Activated T-cell treated with anti-CD3 and anti-CD28 coated beads, Interleukin-2, amount 50 U/mL, for 24 hours (primary cell): ENCODE data around the gene TMEM269.

ENCODE experiments used
- DNase-seq: peaks from one replicate; pipeline ENCODE4 v3.0.0-alpha.2; 2020
- H3K27ac Mint-ChIP-seq: 2 replicates; pipeline ENCODE4 v1.8.0; 2020; ENCODE audit warnings: mild to moderate bottlenecking, mixed read lengths
- H3K27me3 Mint-ChIP-seq: 2 replicates; pipeline ENCODE4 v1.8.0; 2020; ENCODE audit warnings: mixed read lengths
- H3K36me3 Mint-ChIP-seq: 2 replicates; pipeline ENCODE4 v1.8.0; 2020; ENCODE audit warnings: low read depth, mixed read lengths
- H3K4me1 Mint-ChIP-seq: 2 replicates; pipeline ENCODE4 v1.8.0; 2020; ENCODE audit warnings: low read depth, mixed read lengths
- H3K4me3 Mint-ChIP-seq: 2 replicates; pipeline ENCODE4 v1.8.0; 2020; ENCODE audit warnings: mild to moderate bottlenecking, moderate library complexity, mixed read lengths
- H3K9me3 Mint-ChIP-seq: 2 replicates; pipeline ENCODE4 v1.8.0; 2020; ENCODE audit warnings: mixed read lengths

Gene TMEM269

GRCh38 chr1:42815941-42816584, 31.3 kb downstream of the TMEM269 start:
- DNase-seq: peak; percentile 34
- peak overlapping the region; percentile 87 for H3K4me3 Mint-ChIP-seq
- no peaks in the 10 kb centered on the region for H3K27me3 Mint-ChIP-seq
- H3K9me3 Mint-ChIP-seq: no peaks in the 10 kb centered on the region
- H3K36me3 Mint-ChIP-seq: peaks cover 11% of the 10 kb centered on the region
- peaks cover 23% of the 10 kb centered on the region for H3K4me1 Mint-ChIP-seq
- H3K27ac Mint-ChIP-seq: peak overlapping the region; percentile 86

- no peaks in the 10 kb centered on the region for H3K27me3 Mint-ChIP-seq
- H3K9me3 Mint-ChIP-seq: no peaks in the 10 kb centered on the region
- peak; percentile 97 for DNase-seq
- peak within 1 kb of the TSS; percentile 87 for H3K4me3 Mint-ChIP-seq
- H3K36me3 Mint-ChIP-seq: peaks cover 11% of the 10 kb centered on the region
- H3K27ac Mint-ChIP-seq: peak within 1 kb of the TSS; percentile 86
- H3K4me1 Mint-ChIP-seq: peaks cover 23% of the 10 kb centered on the region
Observed at GRCh38 chr1:42816585-42817439, 32.0 kb downstream of the TMEM269 start, which contains the start of the genes ERMAP and SVBP. Gene ERMAP, plus strand, starts transcription at chr1:42817122. Its CDS starts 13,327 bp downstream, at chr1:42830449. Gene SVBP, minus strand, starts transcription at chr1:42817397. Its CDS starts 853 bp downstream, at chr1:42816544.

- peaks cover 11% of the 10 kb centered on the region for H3K36me3 Mint-ChIP-seq
- H3K9me3 Mint-ChIP-seq: no peaks in the 10 kb centered on the region
- H3K27me3 Mint-ChIP-seq: no peaks in the 10 kb centered on the region
- DNase-seq: no peak
- H3K27ac Mint-ChIP-seq: peak overlapping the region; percentile 52
- H3K4me3 Mint-ChIP-seq: peak overlapping the region; percentile 87
- peaks cover 23% of the 10 kb centered on the region for H3K4me1 Mint-ChIP-seq
Observed at GRCh38 chr1:42817440-42817767, 32.6 kb downstream of the TMEM269 start.

- H3K27ac Mint-ChIP-seq: no peak overlapping the region
- H3K9me3 Mint-ChIP-seq: no peaks in the 10 kb centered on the region
- peaks cover 25% of the 10 kb centered on the region for H3K4me1 Mint-ChIP-seq
- peak overlapping the region; percentile 87 for H3K4me3 Mint-ChIP-seq
- DNase-seq: no peak
- peaks cover 11% of the 10 kb centered on the region for H3K36me3 Mint-ChIP-seq
- no peaks in the 10 kb centered on the region for H3K27me3 Mint-ChIP-seq
Observed at GRCh38 chr1:42817976-42818375, 33.2 kb downstream of the TMEM269 start.

GRCh38 chr1:42820813-42821212, 36.0 kb downstream of the TMEM269 start:
- Mint-ChIP-seq H3K9me3 (no peaks in the 10 kb centered on the region), H3K4me1 (peaks cover 27% of the 10 kb centered on the region), H3K27ac (no peak overlapping the region), H3K4me3 (no peak overlapping the region), H3K27me3 (no peaks in the 10 kb centered on the region), H3K36me3 (peaks cover 4% of the 10 kb centered on the region)
- DNase-seq: no peak

- Mint-ChIP-seq H3K4me1 (peaks cover 19% of the 10 kb centered on the region), H3K27ac (no peak overlapping the region), H3K27me3 (no peaks in the 10 kb centered on the region), H3K4me3 (no peak overlapping the region), H3K9me3 (no peaks in the 10 kb centered on the region), H3K36me3 (peaks cover 2% of the 10 kb centered on the region)
- no peak for DNase-seq
Observed at GRCh38 chr1:42821690-42822089, 36.9 kb downstream of the TMEM269 start.

GRCh38 chr1:42822800-42823392, 38.1 kb downstream of the TMEM269 start:
- H3K27ac Mint-ChIP-seq: no peak overlapping the region
- no peak overlapping the region for H3K4me3 Mint-ChIP-seq
- no peak for DNase-seq
- H3K4me1 Mint-ChIP-seq: peaks cover 12% of the 10 kb centered on the region
- no peaks in the 10 kb centered on the region for H3K9me3 Mint-ChIP-seq
- H3K36me3 Mint-ChIP-seq: peaks cover 2% of the 10 kb centered on the region
- H3K27me3 Mint-ChIP-seq: no peaks in the 10 kb centered on the region

- Mint-ChIP-seq H3K27me3 (no peaks in the 10 kb centered on the region), H3K4me3 (no peak overlapping the region), H3K27ac (no peak overlapping the region), H3K9me3 (no peaks in the 10 kb centered on the region), H3K4me1 (peaks cover 9% of the 10 kb centered on the region), H3K36me3 (peaks cover 2% of the 10 kb centered on the region)
- no peak for DNase-seq
Observed at GRCh38 chr1:42824481-42825035, 39.8 kb downstream of the TMEM269 start.

- H3K27me3 Mint-ChIP-seq: no peaks in the 10 kb centered on the region
- no peak overlapping the region for H3K4me3 Mint-ChIP-seq
- peaks cover 2% of the 10 kb centered on the region for H3K36me3 Mint-ChIP-seq
- H3K27ac Mint-ChIP-seq: no peak overlapping the region
- no peak for DNase-seq
- peaks cover 9% of the 10 kb centered on the region for H3K4me1 Mint-ChIP-seq
- no peaks in the 10 kb centered on the region for H3K9me3 Mint-ChIP-seq
Observed at GRCh38 chr1:42825036-42825851, 40.5 kb downstream of the TMEM269 start.

GRCh38 chr1:42830631-42831030, 45.8 kb downstream of the TMEM269 start:
- Mint-ChIP-seq H3K36me3 (no peaks in the 10 kb centered on the region), H3K4me3 (no peak overlapping the region), H3K27ac (no peak overlapping the region), H3K4me1 (no peaks in the 10 kb centered on the region), H3K27me3 (no peaks in the 10 kb centered on the region), H3K9me3 (no peaks in the 10 kb centered on the region)
- DNase-seq: no peak

- Mint-ChIP-seq H3K4me1 (no peaks in the 10 kb centered on the region), H3K9me3 (no peaks in the 10 kb centered on the region), H3K4me3 (no peak overlapping the region), H3K36me3 (no peaks in the 10 kb centered on the region), H3K27ac (no peak overlapping the region), H3K27me3 (no peaks in the 10 kb centered on the region)
- no peak for DNase-seq
Observed at GRCh38 chr1:42831273-42831672, 46.5 kb downstream of the TMEM269 start.

GRCh38 chr1:42832641-42833240, 48.0 kb downstream of the TMEM269 start:
- H3K27ac Mint-ChIP-seq: no peak overlapping the region
- no peaks in the 10 kb centered on the region for H3K4me1 Mint-ChIP-seq
- no peak for DNase-seq
- no peaks in the 10 kb centered on the region for H3K27me3 Mint-ChIP-seq
- H3K4me3 Mint-ChIP-seq: no peak overlapping the region
- no peaks in the 10 kb centered on the region for H3K9me3 Mint-ChIP-seq
- no peaks in the 10 kb centered on the region for H3K36me3 Mint-ChIP-seq

- no peaks in the 10 kb centered on the region for H3K4me1 Mint-ChIP-seq
Observed at GRCh38 chr1:42833981-42834380, 49.2 kb downstream of the TMEM269 start.

GRCh38 chr1:42834803-42835202, 50.0 kb downstream of the TMEM269 start:
- Mint-ChIP-seq H3K27me3 (no peaks in the 10 kb centered on the region), H3K27ac (no peak overlapping the region), H3K9me3 (no peaks in the 10 kb centered on the region), H3K4me1 (no peaks in the 10 kb centered on the region), H3K4me3 (no peak overlapping the region), H3K36me3 (no peaks in the 10 kb centered on the region)
- DNase-seq: no peak

More at GRCh38 chr1:42833981-42834380, 49.2 kb downstream of the TMEM269 start:
- no peaks in the 10 kb centered on the region for H3K9me3 Mint-ChIP-seq
- H3K27me3 Mint-ChIP-seq: no peaks in the 10 kb centered on the region
- H3K4me3 Mint-ChIP-seq: no peak overlapping the region
- no peak overlapping the region for H3K27ac Mint-ChIP-seq
- DNase-seq: no peak
- no peaks in the 10 kb centered on the region for H3K36me3 Mint-ChIP-seq
